GM12864 (cell line): ENCODE results near the gene PTCD3.

Source experiments
- DNase-seq: peaks from one replicate; pipeline ENCODE4 v3.0.0-alpha.2; 2011; ENCODE audit warnings: low read depth
- H3K4me3 ChIP-seq: 2 replicates; pipeline ENCODE4 v1.5.1; 2011; ENCODE audit warnings: mild to moderate bottlenecking, low read depth, low read length, control low read depth
- TF ChIP-seq, protein P1 (sequence below): IDR thresholded peaks from 2 replicates; pipeline ENCODE4 v1.5.1; 2011; ENCODE audit warnings: low read depth, mild to moderate bottlenecking, moderate library complexity, low read length, control low read depth, inconsistent platforms; ENCODE audit errors: missing control alignments

Gene PTCD3

DNA sequence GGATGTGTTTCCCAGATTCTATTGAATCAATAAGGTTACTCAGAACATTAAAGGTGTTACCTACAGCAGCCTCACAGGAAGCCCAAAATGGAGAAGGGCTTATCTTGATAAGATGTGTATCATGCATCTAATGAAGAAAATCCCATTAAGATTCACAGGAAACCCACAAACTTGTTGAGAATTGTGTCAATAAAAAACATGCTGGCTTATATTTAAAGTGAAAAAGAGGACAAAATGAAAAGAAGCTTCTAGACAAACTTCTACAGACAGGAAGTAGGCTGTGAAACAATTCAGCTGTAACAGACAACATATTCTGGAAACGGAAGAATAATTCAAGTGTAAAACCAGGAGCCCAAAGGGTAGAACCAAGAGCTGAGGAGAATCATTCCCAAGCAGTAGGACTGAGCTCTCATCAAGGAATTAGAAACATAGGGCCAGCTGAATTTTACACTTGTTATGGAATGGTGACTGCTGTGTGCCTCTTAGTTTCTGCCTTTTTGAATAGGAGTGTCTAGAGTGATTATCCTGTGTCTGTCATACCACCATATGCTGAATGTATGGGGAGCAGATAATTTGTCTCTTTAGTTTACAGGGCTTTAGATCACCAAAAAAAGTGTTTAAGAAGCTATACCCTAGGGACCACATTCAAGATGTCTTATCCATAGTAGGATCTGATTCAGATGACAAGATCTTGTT, 79.6 kb downstream of the PTCD3 start:
- TF ChIP-seq, protein P1, sequence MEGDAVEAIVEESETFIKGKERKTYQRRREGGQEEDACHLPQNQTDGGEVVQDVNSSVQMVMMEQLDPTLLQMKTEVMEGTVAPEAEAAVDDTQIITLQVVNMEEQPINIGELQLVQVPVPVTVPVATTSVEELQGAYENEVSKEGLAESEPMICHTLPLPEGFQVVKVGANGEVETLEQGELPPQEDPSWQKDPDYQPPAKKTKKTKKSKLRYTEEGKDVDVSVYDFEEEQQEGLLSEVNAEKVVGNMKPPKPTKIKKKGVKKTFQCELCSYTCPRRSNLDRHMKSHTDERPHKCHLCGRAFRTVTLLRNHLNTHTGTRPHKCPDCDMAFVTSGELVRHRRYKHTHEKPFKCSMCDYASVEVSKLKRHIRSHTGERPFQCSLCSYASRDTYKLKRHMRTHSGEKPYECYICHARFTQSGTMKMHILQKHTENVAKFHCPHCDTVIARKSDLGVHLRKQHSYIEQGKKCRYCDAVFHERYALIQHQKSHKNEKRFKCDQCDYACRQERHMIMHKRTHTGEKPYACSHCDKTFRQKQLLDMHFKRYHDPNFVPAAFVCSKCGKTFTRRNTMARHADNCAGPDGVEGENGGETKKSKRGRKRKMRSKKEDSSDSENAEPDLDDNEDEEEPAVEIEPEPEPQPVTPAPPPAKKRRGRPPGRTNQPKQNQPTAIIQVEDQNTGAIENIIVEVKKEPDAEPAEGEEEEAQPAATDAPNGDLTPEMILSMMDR, result no peak
- DNase-seq, result no peak
- no peak overlapping the region for H3K4me3 ChIP-seq

GRCh38 chr2:86186431-86186830, 80.4 kb downstream of the PTCD3 start:
- TF ChIP-seq, protein P1, result no peak
- no peak overlapping the region for H3K4me3 ChIP-seq
- no peak for DNase-seq

GRCh38 chr2:86189782-86190416, 83.9 kb downstream of the PTCD3 start:
- TF ChIP-seq, protein P1, result no peak
- DNase-seq, result no peak
- no peak overlapping the region for H3K4me3 ChIP-seq
